Hematopoietic multipotent progenitor cell treated with erythropoietin and hydrocortisone succinate and interleukin-3 and kit ligand, for 4 days (in vitro differentiated cells): ENCODE data around the gene PGAP1.
A peak's percentile ranks its signal among the peaks of the same experiment; 100 is the strongest.

ENCODE experiments used
- DNase-seq: peaks from one replicate; pipeline ENCODE4 v3.0.0-alpha.2; 2015

Gene PGAP1

DNA sequence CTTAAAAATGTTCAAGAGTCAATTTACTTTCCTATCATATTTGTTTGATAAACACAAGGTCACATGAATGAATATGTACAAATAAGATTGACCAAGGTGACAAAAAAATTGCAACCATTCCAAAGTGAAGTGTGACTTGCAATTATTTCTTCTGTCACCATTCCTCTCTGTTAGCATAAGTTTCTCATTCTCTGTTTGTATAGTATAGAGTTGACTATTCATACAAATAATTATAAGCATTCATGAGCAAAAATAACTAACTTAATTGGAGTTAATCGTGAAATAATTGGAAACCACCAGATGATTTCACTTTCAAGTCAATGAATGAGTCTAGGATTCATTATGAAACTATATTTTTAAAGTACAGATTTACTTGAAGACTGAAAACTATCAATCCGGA lies 42.1 kb downstream of the PGAP1 start:
- DNase-seq = no peak

DNA sequence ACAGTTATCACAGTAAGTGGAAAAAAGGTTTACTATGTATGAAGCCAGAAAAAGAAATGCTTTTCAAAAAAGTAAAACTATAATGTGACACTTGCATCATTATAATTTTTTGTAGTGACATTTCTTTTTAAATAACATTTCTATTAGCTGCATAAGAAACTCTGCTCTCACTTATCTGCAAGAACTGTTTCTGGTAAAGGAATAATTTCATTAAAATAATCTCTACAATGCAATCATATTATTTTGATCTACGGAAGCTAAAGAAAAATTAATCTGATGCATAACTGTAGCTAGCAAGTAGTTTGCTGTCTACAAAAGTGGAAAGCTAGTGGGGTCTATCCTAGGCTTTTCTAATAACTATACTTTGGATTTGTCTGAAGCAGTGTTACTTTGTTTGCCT lies 50.1 kb downstream of the PGAP1 start:
- no peak for DNase-seq

DNA sequence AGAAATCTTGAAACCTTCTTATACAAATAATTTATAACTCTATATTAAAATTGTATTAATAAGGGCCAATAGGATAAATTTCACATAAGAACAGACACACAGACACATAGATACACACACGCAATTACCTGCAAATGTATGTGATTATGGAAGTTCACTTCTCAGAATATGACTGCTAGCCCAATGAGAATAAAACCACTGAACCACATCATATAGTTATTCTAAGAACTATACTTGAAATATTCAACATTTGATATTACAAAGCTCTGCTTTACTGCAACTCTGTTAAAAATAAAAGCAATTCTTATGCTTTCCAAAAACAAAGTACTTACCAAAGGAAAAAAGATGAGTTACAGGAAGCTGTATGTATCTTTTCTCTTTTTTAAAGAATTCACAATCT lies 51.1 kb downstream of the PGAP1 start:
- DNase-seq = no peak

DNA sequence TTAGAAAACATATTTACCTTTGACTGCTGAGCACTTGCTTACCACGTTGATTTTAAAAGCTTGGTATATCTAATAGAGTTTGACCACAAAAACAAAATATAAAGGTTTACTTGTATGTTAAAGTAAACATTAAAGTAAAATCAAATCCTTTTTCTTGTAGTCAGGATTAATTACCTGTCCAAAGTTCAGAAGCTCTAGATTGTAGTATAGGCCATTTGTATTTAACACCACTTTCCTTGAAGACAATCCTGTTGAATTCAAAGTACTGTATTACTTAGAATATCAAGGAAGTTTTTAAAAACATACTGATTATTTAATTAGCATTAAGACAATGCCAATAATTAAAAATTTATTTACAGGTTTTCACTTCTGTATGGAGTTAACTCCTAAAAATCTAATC lies 53.0 kb downstream of the PGAP1 start:
- DNase-seq = no peak

DNA sequence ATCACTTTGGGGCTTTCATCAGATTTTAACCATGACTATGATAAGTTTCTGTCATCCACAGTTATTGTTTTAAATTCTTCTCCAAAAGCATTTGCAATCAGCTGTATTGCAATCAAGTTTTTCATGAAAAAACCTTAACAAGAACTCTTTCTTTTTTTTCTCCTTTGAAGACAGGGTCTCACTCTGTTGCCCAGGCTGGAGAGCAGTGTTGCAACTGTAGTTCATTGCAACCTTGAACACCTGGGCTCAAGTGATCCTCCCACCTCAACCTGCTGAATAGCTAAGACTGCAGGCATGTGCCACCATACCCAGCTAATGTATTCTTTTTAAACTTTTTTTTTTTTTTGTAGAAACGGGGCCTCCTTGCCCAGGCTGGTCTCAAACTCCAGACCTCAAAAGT lies 71.9 kb downstream of the PGAP1 start:
- no peak for DNase-seq

DNA sequence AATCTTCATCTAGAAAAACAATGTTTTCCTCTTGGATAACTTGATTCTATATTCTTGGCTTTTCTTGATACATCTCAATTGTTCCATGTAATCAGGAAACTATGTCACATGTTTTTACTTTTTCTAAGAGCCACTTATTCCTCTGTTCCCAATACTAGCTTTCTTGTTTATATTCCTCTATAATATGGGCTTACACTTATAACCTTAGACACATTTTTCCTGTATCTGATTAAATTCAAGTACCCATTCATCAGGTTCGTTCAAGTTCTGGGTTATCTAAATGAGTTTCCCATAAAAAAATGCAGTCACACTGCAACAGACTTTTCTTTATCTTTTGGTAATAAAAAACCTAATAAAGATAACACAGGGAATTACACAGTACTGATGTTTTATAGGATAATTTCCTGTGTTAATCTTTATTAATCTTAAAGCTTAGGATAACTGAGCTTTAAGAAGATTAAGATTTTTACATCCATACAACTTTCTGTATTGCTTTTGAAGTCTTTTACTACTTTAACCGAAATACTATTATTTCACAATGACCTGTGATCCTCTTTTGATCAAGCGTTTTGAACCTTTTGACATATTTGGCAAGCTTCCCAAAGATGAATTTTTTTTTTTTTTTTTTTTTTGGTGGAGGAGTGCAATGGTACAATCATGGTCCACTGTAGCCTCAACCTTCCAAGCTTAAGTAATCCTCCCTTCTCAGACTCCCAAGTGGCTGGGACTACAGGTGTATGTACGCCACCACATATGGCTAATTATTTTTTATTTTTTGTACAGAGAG lies 73.0 kb downstream of the PGAP1 start:
- DNase-seq = no peak

DNA sequence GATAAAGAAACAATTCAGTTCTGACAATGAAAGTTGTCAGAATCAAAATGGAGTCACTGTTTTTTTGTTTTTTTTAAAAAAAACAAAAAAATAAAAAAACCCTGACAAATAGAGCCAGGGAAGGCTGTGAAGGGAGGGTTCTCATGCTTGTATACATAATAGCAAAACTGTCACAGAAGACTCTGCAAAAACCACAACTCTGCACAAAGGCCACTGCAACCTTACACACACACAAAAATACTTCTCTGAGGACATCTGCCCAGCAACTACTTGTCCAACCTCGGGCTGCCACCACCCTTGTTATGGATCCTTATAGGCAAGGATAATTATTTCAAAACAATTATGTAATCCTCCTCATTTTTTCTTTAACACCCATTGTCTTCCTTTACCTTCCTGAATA lies 75.4 kb downstream of the PGAP1 start:
- no peak for DNase-seq

DNA sequence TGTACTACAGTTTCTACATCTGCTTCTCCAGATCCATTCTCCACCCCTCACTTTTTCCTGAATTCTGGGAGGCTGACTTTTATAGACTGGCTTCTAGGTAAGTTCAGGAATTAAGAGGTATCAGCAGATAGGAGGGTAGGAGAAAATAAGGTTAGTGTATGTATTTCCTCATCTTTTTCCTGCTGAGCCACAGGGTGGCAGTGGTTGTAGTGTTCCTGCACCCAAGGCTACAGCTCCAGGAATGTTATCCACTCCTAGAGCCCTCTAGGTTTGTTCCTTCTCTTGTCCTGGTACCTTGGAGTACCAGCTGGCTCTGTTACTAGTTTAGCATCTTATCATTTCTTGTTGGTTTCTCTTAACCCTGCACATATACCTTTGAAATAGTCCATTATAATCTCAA lies 76.6 kb downstream of the PGAP1 start:
- peak; percentile 15 for DNase-seq

DNA sequence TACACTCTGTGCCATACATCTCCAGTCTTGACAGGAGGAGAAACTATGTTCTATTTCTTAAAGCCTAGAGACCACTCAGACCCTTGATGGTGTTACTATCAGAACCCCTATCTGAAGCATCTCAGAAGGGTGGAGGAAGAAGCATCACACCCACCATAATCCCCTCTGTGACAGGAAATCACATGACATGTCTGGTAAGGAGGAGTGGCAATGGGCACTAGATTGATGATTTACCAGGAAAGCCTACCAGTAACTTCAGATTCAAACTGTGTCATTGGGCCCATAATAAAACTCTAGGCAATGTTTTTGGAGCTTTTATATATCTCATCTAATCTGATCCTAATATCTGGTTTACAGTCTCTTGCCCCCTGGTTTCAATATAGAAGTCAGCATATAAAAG lies 80.2 kb downstream of the PGAP1 start:
- DNase-seq = no peak

DNA sequence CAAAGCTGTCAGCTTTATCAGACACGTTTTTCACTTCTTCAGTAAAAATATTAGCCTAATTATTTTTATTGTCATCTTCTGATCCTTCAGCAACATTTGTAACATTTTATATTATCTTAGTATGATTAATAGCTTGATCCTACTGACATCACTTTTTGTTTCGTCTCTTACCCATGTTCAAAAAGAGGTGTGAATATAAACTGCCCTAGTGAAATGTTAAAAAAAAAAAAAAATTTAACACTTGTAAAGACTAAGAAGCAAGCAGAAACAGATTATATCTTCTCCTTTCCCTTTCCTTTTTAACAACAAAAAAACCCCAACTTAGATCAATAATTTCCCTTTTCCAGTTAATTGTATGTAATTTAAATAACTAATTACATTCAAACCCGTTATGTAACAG lies 81.1 kb downstream of the PGAP1 start:
- DNase-seq = no peak

DNA sequence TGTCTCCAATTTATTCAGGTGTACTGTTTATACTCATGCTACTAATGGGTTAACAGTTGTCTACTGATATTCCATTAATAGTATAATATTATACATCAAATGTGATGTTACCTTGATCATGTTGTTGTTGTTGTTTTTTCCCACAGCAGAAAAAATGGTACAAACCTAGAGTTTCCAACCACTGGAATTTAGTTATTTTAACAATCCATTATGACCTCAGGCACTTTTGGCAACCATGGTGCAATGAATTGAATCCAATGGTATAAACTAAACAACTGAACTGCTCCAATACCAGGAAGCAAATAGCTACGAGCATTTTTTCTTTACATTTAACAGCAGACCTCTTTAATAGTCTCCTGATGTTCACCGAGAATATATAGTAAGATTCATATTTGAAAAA lies 86.3 kb downstream of the PGAP1 start:
- no peak for DNase-seq

DNA sequence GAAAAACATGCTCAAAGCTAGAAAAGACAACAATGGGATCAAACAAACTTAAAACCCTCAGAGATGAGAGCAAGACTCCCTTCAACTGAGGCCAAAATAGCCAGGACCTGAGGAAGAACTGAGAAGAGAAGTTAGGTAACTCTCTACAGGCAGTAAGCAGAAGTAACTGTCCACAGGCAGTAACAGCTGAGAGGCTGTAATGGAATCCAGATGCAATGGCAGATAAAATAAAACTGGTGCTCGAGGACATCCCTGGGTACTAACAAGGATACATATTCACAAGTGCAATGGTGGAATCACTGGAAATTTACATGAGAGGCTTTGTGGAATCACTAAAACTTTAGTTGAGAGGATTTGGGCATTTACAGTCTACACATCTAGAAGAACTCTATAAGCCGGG lies 86.9 kb downstream of the PGAP1 start:
- DNase-seq = peak; percentile 30

DNA sequence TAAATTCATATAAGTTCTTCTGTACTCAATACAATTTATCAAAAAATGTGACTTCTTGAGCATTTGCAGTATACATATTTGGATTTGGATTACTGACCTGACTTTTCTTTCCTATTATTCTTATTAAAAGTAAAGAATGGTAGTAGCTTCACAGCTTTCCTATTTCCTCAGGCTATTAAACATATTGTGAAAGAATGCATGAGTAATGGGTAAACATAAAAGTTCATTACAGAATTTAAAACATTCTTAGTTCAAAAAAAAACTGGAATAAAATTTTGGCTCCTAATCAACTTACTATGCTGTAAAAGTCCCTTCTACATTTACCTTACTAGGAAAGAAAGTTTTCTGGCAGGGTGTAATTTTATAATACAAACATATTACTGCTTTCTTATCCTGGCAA lies 90.1 kb downstream of the PGAP1 start:
- DNase-seq = no peak

DNA sequence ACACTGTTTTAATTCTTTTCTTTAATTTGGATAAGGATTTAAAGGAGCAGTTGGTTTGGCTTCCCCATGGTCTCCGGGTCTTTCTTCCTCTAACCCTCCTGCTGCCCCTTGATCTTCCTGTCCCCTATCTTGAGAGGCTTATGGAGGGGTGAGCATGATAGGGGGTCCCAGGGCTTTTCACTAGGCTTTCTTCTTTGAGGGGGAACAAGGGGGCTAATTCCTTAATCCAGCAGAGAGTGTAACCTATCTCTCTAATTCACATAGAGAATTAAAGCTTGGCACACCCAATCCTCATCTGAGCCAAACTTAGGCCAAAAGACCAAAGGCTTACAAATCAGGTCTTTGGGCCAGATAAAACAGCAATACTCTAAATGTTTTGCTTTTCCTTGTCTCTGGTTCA lies 95.8 kb downstream of the PGAP1 start:
- DNase-seq = no peak

DNA sequence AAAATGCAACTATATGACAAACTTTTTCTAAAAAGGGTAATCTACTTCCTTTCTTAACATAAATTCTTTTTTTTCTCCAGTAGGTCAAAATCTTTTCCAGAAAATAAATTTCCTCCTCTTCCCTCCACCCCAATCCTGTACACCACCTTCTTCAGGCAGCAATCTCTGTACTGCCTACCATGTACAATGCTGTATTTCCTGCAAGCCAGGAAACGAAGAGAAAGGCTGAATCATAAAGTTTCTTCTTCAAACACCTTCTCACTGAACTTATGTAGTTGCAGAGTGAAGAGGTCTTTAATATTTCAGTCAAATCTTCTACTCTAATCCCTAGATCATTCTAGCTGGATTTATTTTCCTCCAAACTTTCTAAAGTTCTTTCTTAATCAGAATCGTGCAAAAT lies 99.2 kb downstream of the PGAP1 start:
- no peak for DNase-seq

DNA sequence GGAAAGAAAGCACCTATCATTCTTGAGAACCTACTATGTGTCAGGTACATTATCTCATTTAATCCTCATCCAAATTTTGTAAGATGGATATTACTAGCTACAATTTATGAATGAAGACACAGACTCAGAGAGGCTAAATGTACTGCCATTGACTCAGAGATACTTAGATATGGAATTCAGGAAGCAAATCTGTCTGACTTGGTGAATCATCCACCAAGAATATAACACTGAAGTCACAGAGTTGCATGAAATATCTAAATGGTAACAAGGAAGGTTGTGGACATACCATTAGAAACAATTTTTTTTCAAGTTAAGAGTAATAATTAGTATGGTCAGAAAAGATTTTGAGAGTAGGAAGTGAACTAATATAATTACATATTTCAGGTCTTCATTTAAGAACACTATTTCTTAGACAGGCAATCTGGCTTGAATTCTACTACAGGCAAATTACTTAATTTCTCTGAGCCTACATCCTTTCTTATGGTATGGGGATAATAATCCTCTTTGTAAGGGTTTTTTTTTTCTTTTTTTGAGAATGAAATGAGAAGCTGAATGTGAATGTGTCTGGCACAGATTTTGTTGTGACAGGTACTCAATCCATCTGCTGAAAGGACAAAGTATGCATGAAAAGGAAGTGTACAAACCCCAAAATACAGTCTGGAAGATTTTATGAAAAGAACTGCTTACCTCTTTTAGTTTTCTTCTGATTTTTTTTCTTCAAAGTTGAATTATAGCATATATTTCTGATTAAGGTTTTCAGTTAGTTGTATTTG lies 102.6 kb downstream of the PGAP1 start:
- DNase-seq = peak; percentile 15

DNA sequence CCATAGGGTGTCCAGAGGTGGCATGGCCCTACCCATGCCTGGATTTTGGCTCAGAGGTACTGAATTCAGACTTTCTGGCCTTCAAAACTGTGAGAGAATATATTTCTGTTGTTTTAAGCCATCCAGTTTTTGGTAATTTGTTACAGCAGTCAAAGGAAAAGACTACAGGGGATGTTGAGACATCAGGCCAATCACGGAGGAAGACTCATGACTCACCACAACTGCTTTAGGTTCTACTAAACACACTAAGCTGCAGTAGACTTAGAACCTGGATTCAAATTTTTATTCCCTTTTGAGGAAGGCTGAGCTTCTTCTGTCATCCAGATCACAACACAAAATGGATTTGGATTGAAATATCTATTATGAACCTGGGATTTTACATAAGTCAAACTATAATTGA lies 105.3 kb downstream of the PGAP1 start:
- DNase-seq = no peak

DNA sequence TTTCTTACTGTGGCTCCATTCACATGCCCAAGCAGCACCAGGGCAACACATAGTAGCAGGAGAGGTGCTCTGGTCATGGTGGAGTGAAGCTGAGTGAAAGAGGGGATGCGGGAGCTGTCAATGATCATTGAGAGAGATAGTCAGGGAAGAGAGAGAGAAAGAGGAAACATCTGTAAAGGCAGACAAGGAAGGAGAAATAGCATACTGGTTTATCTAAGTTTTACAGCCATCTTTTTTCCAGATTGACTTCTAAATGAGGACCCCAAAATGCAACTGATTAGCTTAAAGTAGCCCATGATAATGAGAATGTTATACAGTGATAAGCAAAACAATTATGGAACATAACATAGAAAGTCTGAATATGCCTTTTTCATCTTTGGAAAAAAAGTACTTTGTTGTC lies 117.2 kb downstream of the PGAP1 start, which contains the start of gene C2orf66:
Gene C2orf66 (minus strand): TSS at position 96 of the 400 bp plus-strand sequence. CDS start 19 bp downstream, at position 77.
- peak; percentile 81 for DNase-seq

DNA sequence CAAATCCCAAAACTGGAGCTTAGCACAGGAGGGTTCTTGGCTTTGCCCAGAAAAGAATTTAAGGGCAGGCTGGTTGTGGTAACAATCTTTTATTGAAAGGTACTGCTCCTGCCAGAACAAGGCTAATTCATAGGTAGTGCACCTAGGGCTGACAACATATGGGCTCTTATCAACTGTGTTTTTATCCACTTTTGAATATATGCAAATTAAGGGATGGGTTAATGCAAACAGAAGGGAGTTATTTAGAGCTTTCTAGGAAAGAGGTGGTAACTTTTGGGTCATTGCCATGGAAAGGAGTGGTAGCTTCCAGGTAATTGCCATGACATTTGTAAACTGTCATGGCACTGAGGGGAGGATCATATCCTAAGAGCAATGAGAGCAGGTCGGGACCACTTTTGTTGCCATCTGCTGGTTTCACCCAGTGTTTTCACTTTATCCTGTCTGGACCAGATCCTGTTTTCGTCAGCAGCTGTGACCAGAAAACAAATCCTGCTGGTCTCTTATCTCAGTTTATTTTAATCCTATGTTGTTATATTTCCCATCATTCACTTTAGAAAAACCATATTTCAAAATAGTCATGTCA lies 118.3 kb downstream of the PGAP1 start:
- peak; percentile 20 for DNase-seq

DNA sequence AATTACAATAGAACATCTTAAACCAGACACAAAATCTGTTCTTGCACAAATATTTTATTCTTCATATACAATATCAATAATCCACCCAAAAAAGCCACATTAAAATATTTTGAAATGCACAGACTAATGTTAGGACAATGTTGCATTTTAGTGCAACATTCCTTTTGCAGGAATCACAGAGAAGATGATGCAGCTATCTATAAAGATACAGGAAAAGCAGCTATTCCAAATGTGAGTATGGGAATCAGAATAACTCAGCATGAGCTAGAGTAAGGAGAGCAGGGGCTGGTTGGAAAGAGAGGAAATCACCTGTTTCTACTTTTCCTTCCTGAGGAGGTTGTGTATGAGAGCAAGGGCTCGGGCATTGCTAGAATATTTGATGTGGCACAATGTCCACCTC lies 122.1 kb downstream of the PGAP1 start:
- DNase-seq = no peak

DNA sequence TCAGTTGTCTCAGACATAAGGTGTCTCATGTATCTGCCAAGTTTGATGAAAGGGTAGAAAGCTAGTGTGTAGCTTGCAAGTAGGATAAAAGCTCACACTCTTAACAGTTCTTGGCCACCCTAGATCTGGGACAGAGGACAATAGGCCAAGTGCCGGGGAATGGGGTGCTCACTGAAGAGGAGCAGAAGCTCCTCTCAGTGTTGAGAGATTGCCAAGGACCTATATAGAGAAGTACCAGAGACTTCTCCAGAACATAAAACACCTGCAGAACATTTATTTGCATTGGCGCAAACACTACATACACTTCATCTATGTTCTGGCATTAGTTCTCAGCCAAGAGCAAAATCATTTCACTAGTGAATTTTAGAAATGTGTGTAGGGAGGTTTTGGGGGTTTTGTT lies 124.1 kb downstream of the PGAP1 start:
- no peak for DNase-seq

DNA sequence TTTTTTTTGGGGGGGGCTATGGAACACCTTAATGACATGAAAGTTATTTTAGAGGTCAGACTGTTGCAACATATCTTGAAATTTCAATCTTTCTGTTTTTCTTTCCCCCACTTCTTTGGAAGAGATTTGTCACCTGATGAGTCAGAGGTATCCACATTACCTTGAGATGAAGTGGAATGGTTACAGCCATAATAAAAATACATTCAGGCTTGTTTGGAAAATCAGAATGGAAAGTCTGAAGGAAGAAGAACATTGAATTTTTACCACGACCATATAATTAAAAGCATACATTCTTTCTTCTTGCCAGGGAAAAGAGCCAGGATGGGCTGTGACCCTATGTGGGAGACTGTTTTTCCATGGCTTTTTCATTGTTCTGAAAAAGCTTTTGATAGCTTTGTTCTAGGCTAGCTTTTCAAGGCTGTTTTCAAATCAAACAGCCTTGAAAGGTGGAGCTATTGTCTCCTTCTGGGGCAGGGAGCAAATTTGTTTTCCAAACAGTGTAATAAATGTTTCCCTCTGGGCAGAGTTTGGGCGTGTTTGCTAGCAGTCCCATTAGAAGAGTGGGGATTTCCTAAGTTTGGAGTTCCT lies 124.7 kb downstream of the PGAP1 start:
- no peak for DNase-seq

DNA sequence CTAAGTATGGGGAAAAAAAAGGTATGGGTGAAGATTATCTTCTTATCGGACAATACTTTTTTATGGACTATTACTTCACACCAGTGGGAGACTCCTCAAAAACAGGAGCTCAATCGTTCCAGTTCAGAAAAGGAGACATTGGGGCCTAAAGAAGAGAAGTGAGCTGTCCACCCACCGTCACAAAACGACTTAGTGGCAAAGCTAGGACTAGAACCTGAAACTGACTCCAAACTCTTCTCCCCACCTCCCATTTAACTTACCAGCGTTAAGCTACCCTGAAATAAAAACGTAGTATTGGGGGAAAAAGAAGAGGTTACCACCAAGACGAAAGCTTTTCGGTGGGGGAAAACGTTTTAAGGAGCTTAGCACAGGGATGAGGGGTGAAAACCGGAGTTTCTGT lies 127.5 kb downstream of the PGAP1 start:
- peak; percentile 35 for DNase-seq

DNA sequence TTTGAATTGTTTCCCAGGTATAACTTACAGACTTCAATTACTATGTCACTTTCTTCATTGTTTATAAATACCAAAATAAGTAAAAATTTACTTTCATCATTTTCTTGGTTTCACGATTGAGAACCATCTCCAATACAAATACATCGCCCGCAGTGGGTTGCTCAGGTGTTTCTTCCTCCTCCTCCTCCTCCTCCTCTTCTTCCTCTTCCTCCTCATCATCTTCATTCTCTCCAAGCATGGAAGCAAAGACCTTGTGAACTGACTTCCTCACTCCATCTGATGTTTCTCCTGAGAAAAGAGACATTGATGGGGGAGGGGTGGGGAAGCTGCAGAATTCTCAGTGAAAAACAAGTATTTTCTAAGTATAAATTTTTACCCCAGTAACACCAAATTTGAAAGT lies 133.6 kb downstream of the PGAP1 start:
- no peak for DNase-seq
